ENCODE data around the gene SLC43A1. TPM values are rescaled to one million over a fixed set of nuclear protein-coding genes. Genes with fewer than 3 reads are reported as not detected.

The SLC43A1 gene
- total RNA-seq, 4 donors from 2014 or later: 1.8 to 11.4 (median 4.1) TPM

- WGBS, 2 donors: 93% methylated on average over 3 of the region's 7 CpGs; no CpG with 5 or more reads in 1 of the 2 donors
- TF ChIP-seq POLR2A (IDR thresholded peaks at IDR 0.05) (no peak), CTCF (IDR thresholded peaks at IDR 0.05) (no peak)
- Histone ChIP-seq H3K27me3 (no peaks in the 10 kb centered on the region), H3K27ac (no peak overlapping the region), H3K4me1 (peaks cover 0 to 15% (median 0%) of the 10 kb centered on the region in 3 donors), H3K4me3 (no peak overlapping the region), H3K9me3 (no peaks in the 10 kb centered on the region), H3K36me3 (peaks cover 0 to 52% (median 12%) of the 10 kb centered on the region in 3 donors)
- intact Hi-C loops (cut with DNase I): no loop called here
- DNase-seq: no peak
These were observed 30.9 kb upstream of the SLC43A1 start for GRCh38 chr11:57546451-57546850.

DNA sequence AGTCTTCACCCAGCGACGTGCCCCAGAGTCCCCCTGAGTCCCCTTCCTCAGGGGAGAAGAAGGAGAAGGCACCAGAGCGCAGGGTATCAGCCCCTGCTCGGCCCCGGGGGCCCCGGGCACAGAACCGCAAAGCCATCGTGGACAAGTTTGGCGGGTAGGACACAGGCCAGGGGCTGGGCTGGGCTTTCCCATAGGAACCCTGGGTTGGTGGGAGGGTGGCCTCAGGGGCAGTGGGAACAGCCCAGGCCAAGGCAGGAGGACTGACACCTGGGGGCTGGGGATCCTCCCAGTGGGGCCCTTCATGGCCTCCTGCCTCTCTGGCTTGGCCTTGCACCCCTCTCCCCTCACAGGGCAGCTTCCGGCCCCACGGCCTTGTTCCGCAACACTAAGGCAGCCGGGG lies 30.4 kb upstream of the SLC43A1 start:
- intact Hi-C loops (cut with DNase I): no loop called here
- H3K4me1 ChIP-seq: peaks cover 0 to 15% (median 0%) of the 10 kb centered on the region in 3 donors
- no peaks in the 10 kb centered on the region for H3K27me3 ChIP-seq
- no peak overlapping the region for H3K4me3 ChIP-seq
- no peak for TF ChIP-seq POLR2A (IDR thresholded peaks at IDR 0.05)
- TF ChIP-seq CTCF (IDR thresholded peaks at IDR 0.05): no peak
- H3K36me3 ChIP-seq: peaks cover 0 to 46% (median 10%) of the 10 kb centered on the region in 3 donors
- DNase-seq: no peak
- 80% methylated on average over 1 of the region's 13 CpGs; no CpG with 5 or more reads in 1 of the 2 donors for WGBS, 2 donors
- H3K9me3 ChIP-seq: no peaks in the 10 kb centered on the region
- no peak overlapping the region for H3K27ac ChIP-seq

- Histone ChIP-seq H3K36me3 (peaks cover 0 to 34% (median 5%) of the 10 kb centered on the region in 3 donors), H3K4me1 (peaks cover 0 to 15% (median 0%) of the 10 kb centered on the region in 3 donors), H3K4me3 (no peak overlapping the region), H3K9me3 (no peaks in the 10 kb centered on the region), H3K27ac (no peak overlapping the region), H3K27me3 (no peaks in the 10 kb centered on the region)
- no peak for DNase-seq
- WGBS, 2 donors: 79 to 92% methylated on average over 6 of the region's 6 CpGs
- TF ChIP-seq CTCF (IDR thresholded peaks at IDR 0.05) (no peak), POLR2A (IDR thresholded peaks at IDR 0.05) (no peak)
- intact Hi-C loops (cut with DNase I): no loop called here
These were observed 29.1 kb upstream of the SLC43A1 start for GRCh38 chr11:57544566-57544965.

DNA sequence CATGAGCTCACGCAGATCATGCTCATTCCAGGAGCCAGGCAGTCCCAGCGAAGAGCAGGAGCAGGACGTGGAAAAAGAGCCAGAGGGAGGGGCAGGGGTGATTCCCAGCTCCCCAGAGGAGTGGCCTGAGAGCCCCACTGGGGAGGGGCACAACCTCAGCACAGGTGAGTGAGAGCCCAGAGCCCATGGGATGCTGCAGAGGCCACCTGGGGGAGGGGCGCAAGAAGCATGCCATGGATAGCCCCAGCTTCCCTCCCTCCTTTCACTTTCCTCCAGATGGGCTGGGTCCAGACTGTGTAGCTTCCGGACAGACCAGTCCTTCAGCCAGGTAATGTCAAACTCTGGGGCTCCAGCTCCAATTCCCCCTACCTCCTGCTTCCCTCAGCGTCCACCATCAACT lies 28.1 kb upstream of the SLC43A1 start:
- Histone ChIP-seq H3K4me1 (peaks cover 0 to 15% (median 0%) of the 10 kb centered on the region in 3 donors), H3K4me3 (no peak overlapping the region), H3K27me3 (no peaks in the 10 kb centered on the region), H3K36me3 (peaks cover 0 to 27% (median 0%) of the 10 kb centered on the region in 3 donors), H3K9me3 (no peaks in the 10 kb centered on the region), H3K27ac (no peak overlapping the region)
- no peak for DNase-seq
- no peak for TF ChIP-seq CTCF (IDR thresholded peaks at IDR 0.05)
- TF ChIP-seq POLR2A (IDR thresholded peaks at IDR 0.05): no peak
- WGBS, 2 donors: 35 to 70% methylated on average over 2 to 3 of the region's 6 CpGs
- intact Hi-C loops (cut with DNase I): no loop called here

DNA sequence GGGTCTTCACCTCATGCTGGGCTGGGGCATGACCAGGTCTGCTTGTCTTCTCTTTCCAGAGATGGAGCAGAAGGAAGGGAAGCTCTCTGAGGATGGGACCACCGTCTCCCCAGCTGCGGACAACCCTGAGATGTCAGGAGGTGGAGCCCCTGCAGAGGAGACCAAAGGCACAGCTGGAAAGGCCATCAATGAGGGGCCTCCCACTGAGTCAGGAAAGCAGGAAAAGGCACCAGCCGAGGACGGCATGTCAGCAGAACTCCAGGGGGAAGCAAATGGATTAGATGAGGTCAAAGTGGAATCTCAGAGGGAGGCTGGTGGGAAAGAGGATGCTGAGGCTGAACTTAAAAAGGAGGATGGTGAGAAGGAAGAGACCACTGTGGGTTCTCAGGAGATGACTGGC lies 27.1 kb upstream of the SLC43A1 start:
- Histone ChIP-seq H3K9me3 (no peaks in the 10 kb centered on the region), H3K4me1 (peaks cover 0 to 13% (median 0%) of the 10 kb centered on the region in 3 donors), H3K4me3 (no peak overlapping the region), H3K36me3 (peaks cover 0 to 17% (median 0%) of the 10 kb centered on the region in 3 donors), H3K27ac (no peak overlapping the region), H3K27me3 (no peaks in the 10 kb centered on the region)
- intact Hi-C loops (cut with DNase I): no loop called here
- 71 to 83% methylated on average over 4 of the region's 4 CpGs for WGBS, 2 donors
- DNase-seq: no peak
- TF ChIP-seq POLR2A (IDR thresholded peaks at IDR 0.05): no peak
- no peak for TF ChIP-seq CTCF (IDR thresholded peaks at IDR 0.05)

Data from esophagus squamous epithelium (tissue), 5 donors.